GM23248 (cell line): ENCODE results near the gene LAMA5.

Experiments
- EZH2 ChIP-seq: fragments of 200-600 bp; sonication (generic); IDR thresholded peaks from 2 replicates; pipeline ENCODE4 v1.6.1; 2018; ENCODE audit warnings: antibody characterized with exemption, mild to moderate bottlenecking; ENCODE audit not compliant: insufficient read depth, poor library complexity, severe bottlenecking
- EZH2phosphoT487 ChIP-seq: fragments of 200-600 bp; sonication (generic); IDR thresholded peaks from 2 replicates; pipeline ENCODE4 v1.6.1; 2018; ENCODE audit warnings: antibody characterized with exemption, moderate library complexity, mild to moderate bottlenecking, low read depth; ENCODE audit not compliant: insufficient read depth

- TF ChIP-seq EZH2: no peak
- no peak for TF ChIP-seq EZH2phosphoT487
Measured at GRCh38 chr20:62404761-62405107, 37.6 kb upstream of the LAMA5 start.
